ENCODE results near the gene ZSWIM8. TPM values are rescaled to one million over a fixed set of nuclear protein-coding genes. Genes with fewer than 3 reads are reported as not detected.
"Not testable (repeated sequence)": the region's sequence is repeated elsewhere in the genome, so short reads cannot be mapped to it uniquely, and the experiment has no call there.

Gene ZSWIM8
- total and polyA plus RNA-seq, 2 experiments from 2014 or later = 25.5 to 61.5 TPM

GRCh38 chr10:73782749-73783085 is 2.7 kb upstream of the ZSWIM8 start:
- 41 to 42% methylated on average over 2 of the region's 2 CpGs for WGBS, 2 experiments (ENCODE audit: low coverage in 1 of 2, low lambda C conversion rate in 2 of 2, missing lambda C conversion rate in 2 of 2)
- H3K27me3 ChIP-seq (replicated peaks; ENCODE audit: insufficient read depth) = no peaks in the 10 kb centered on the region
- peak overlapping the region; percentile 83 for H3K4me3 ChIP-seq
- H3K9me3 ChIP-seq (ENCODE audit: low read depth) = no peaks in the 10 kb centered on the region
- H3K27ac ChIP-seq = peak overlapping the region; percentile 72; the same call in 1 of the 2 replicates
- peaks cover 93% of the 10 kb centered on the region for H3K79me2 ChIP-seq (ENCODE audit: insufficient read depth)
- H3K4me1 ChIP-seq (ENCODE audit: insufficient read depth) = peaks cover 28% of the 10 kb centered on the region
- H2AFZ ChIP-seq = peak overlapping the region; percentile 86
- peaks cover 34% of the 10 kb centered on the region for H3F3A ChIP-seq (ENCODE audit: insufficient read depth)
- H3K36me3 ChIP-seq (ENCODE audit: low read depth) = peaks cover 10% of the 10 kb centered on the region
- TF ChIP-seq EZH2 (IDR thresholded peaks at IDR 0.05; ENCODE audit: insufficient read depth, poor library complexity, severe bottlenecking) (no peak), EZH2phosphoT487 (IDR thresholded peaks at IDR 0.05; ENCODE audit: insufficient read depth, low read depth) (no peak)
- DNase-seq = no peak
- no peaks in the 10 kb centered on the region; the same call in 1 of the 2 replicates for H4K20me1 ChIP-seq (ENCODE audit: insufficient read depth)
- H3K9ac ChIP-seq = peak overlapping the region; percentile 87
- in situ Hi-C loops (cut with MboI) = no loop called here
- H3K9me2 ChIP-seq (ENCODE audit: insufficient read depth) = no peaks in the 10 kb centered on the region
- H3K4me2 ChIP-seq (ENCODE audit: unreplicated experiment) = peak overlapping the region; percentile 99

- peak overlapping the region; percentile 89 for H3K9ac ChIP-seq
- H4K20me1 ChIP-seq (ENCODE audit: insufficient read depth) = peaks cover 7% of the 10 kb centered on the region
- in situ Hi-C loops (cut with MboI) = no loop called here
- H3K4me2 ChIP-seq (ENCODE audit: unreplicated experiment) = peak overlapping the region; percentile 79
- peaks cover 22% of the 10 kb centered on the region for H3F3A ChIP-seq (ENCODE audit: insufficient read depth)
- peak; percentile 82 for DNase-seq
- 0 to 1% methylated on average over 36 to 54 of the region's 54 CpGs for WGBS, 2 experiments (ENCODE audit: low coverage in 1 of 2, low lambda C conversion rate in 2 of 2, missing lambda C conversion rate in 2 of 2)
- H3K79me2 ChIP-seq (ENCODE audit: insufficient read depth) = peaks cover 90% of the 10 kb centered on the region
- peaks cover 12% of the 10 kb centered on the region; the same call in 1 of the 2 replicates for H3K36me3 ChIP-seq (ENCODE audit: low read depth)
- H3K9me2 ChIP-seq (ENCODE audit: insufficient read depth) = no peaks in the 10 kb centered on the region
- H3K27me3 ChIP-seq (replicated peaks; ENCODE audit: insufficient read depth) = no peaks in the 10 kb centered on the region
- H3K9me3 ChIP-seq (ENCODE audit: low read depth) = no peaks in the 10 kb centered on the region
- peak overlapping the region; percentile 84 for H2AFZ ChIP-seq
- peaks cover 21% of the 10 kb centered on the region for H3K4me1 ChIP-seq (ENCODE audit: insufficient read depth)
- TF ChIP-seq EZH2phosphoT487 (IDR thresholded peaks at IDR 0.05; ENCODE audit: insufficient read depth, low read depth) (no peak), EZH2 (IDR thresholded peaks at IDR 0.05; ENCODE audit: insufficient read depth, poor library complexity, severe bottlenecking) (no peak)
- H3K27ac ChIP-seq = peak overlapping the region; percentile 70
- peak overlapping the region; percentile 80 for H3K4me3 ChIP-seq
These were observed 510 bp downstream of the ZSWIM8 start for GRCh38 chr10:73785721-73786511.

GRCh38 chr10:73786512-73786885 is 1.1 kb downstream of the ZSWIM8 start:
- peaks cover 20% of the 10 kb centered on the region for H3K4me1 ChIP-seq (ENCODE audit: insufficient read depth)
- H2AFZ ChIP-seq = no peak overlapping the region
- H3K9ac ChIP-seq = peak overlapping the region; percentile 89
- WGBS, 2 experiments (ENCODE audit: low coverage in 1 of 2, low lambda C conversion rate in 2 of 2, missing lambda C conversion rate in 2 of 2) = 2 to 7% methylated on average over 2 of the region's 2 CpGs
- peaks cover 19% of the 10 kb centered on the region for H3F3A ChIP-seq (ENCODE audit: insufficient read depth)
- no peak for DNase-seq
- H3K9me3 ChIP-seq (ENCODE audit: low read depth) = no peaks in the 10 kb centered on the region
- H3K36me3 ChIP-seq (ENCODE audit: low read depth) = peaks cover 14% of the 10 kb centered on the region; the same call in 1 of the 2 replicates
- peak overlapping the region; percentile 80 for H3K4me3 ChIP-seq
- H3K9me2 ChIP-seq (ENCODE audit: insufficient read depth) = no peaks in the 10 kb centered on the region
- in situ Hi-C loops (cut with MboI) = no loop called here
- H3K4me2 ChIP-seq (ENCODE audit: unreplicated experiment) = peak overlapping the region; percentile 79
- peaks cover 7% of the 10 kb centered on the region for H4K20me1 ChIP-seq (ENCODE audit: insufficient read depth)
- H3K27ac ChIP-seq = peak overlapping the region; percentile 70
- H3K79me2 ChIP-seq (ENCODE audit: insufficient read depth) = peaks cover 84% of the 10 kb centered on the region
- no peaks in the 10 kb centered on the region for H3K27me3 ChIP-seq (replicated peaks; ENCODE audit: insufficient read depth)
- TF ChIP-seq EZH2phosphoT487 (IDR thresholded peaks at IDR 0.05; ENCODE audit: insufficient read depth, low read depth) (no peak), EZH2 (IDR thresholded peaks at IDR 0.05; ENCODE audit: insufficient read depth, poor library complexity, severe bottlenecking) (no peak)

- 83% methylated on average over 21 of the region's 21 CpGs for WGBS, 2 experiments (ENCODE audit: low coverage in 1 of 2, low lambda C conversion rate in 2 of 2, missing lambda C conversion rate in 2 of 2)
- Histone ChIP-seq H3K4me2 (ENCODE audit: unreplicated experiment) (peak overlapping the region; percentile 79), H3K4me3 (peak overlapping the region; percentile 80), H3F3A (ENCODE audit: insufficient read depth) (peaks cover 19% of the 10 kb centered on the region), H3K4me1 (ENCODE audit: insufficient read depth) (peaks cover 20% of the 10 kb centered on the region), H3K9ac (peak overlapping the region; percentile 89), H3K79me2 (ENCODE audit: insufficient read depth) (peaks cover 77% of the 10 kb centered on the region), H3K36me3 (ENCODE audit: low read depth) (peaks cover 19% of the 10 kb centered on the region; the same call in 1 of the 2 replicates)
- H3K9me2 ChIP-seq (ENCODE audit: insufficient read depth); H3K9me3 ChIP-seq (ENCODE audit: low read depth); H4K20me1 ChIP-seq (ENCODE audit: insufficient read depth); DNase-seq; in situ Hi-C loops (cut with MboI); H2AFZ ChIP-seq; H3K27ac ChIP-seq; H3K27me3 ChIP-seq (replicated peaks; ENCODE audit: insufficient read depth): not testable (repeated sequence)
These were observed 1.8 kb downstream of the ZSWIM8 start for GRCh38 chr10:73787031-73787800.
